ENCODE results near the gene TNPO2. TPM values are rescaled to one million over a fixed set of nuclear protein-coding genes. Genes with fewer than 3 reads are reported as not detected.

TNPO2 gene
- total and polyA plus RNA-seq, 2 of the 13 experiments (the other 11 are each of a cell fraction or from before 2014, with no cell fraction given) = 31.7 to 61.0 TPM

- TF ChIP-seq ZSCAN31 (CRISPR knock-in tag; IDR thresholded peaks at IDR 0.05; ENCODE audit: low read depth) (no peak), ZNF260 (CRISPR knock-in tag; IDR thresholded peaks at IDR 0.05; ENCODE audit: borderline replicate concordance, low read depth) (no peak), CCAR2 (optimal IDR thresholded peaks at IDR 0.05; ENCODE audit: low read depth, low read length) (no peak), E2F1 (CRISPR knock-in tag; IDR thresholded peaks at IDR 0.05) (0 out of 2 replicates have a peak, but pooled peaks have one; percentile 46), CENPBD1 (CRISPR knock-in tag; IDR thresholded peaks at IDR 0.05; ENCODE audit: borderline replicate concordance, low read depth) (no peak), TCF12 (IDR thresholded peaks at IDR 0.05) (no peak), TCF12 (CRISPR knock-in tag; IDR thresholded peaks at IDR 0.05) (no peak), AFF4 (CRISPR knock-in tag; IDR thresholded peaks at IDR 0.05) (no peak), KLF13 (CRISPR knock-in tag; IDR thresholded peaks at IDR 0.05) (no peak), ZBTB7A (CRISPR knock-in tag; IDR thresholded peaks at IDR 0.05) (no peak), GATA4 (IDR thresholded peaks at IDR 0.05; ENCODE audit: borderline replicate concordance, low read depth) (peak; percentile 42; the same call in 1 of the 2 replicates), SP2 (CRISPR knock-in tag; IDR thresholded peaks at IDR 0.05) (peak; percentile 94), ZBTB44 (CRISPR knock-in tag; IDR thresholded peaks at IDR 0.05) (no peak), ZZZ3 (CRISPR knock-in tag; IDR thresholded peaks at IDR 0.05; ENCODE audit: borderline replicate concordance) (peak; percentile 35; the same call in 1 of the 2 replicates), KDM5B (CRISPR knock-in tag; IDR thresholded peaks at IDR 0.05; ENCODE audit: borderline replicate concordance) (peak; percentile 42; the same call in 1 of the 2 replicates), ZNF546 (CRISPR knock-in tag; conservative IDR thresholded peaks at IDR 0.05) (no peak), IRF1 (CRISPR knock-in tag; IDR thresholded peaks at IDR 0.05; ENCODE audit: low read depth) (no peak), GABPA (IDR thresholded peaks at IDR 0.05; ENCODE audit: low read depth, low read length) (peak; percentile 16; the same call in 1 of the 2 replicates), GABPA (CRISPR knock-in tag; IDR thresholded peaks at IDR 0.05; ENCODE audit: low read depth) (peak; percentile 73; the same call in 1 of the 2 replicates), ZNF337 (CRISPR knock-in tag; IDR thresholded peaks at IDR 0.05; ENCODE audit: borderline replicate concordance, low read depth) (no peak), RBFOX2 (IDR thresholded peaks at IDR 0.05; ENCODE audit: low read depth, low read length) (peak; percentile 48)
Observed at GRCh38 chr19:12736995-12737834, 13.5 kb upstream of the TNPO2 start, which contains the start of gene GET3 (continued).
